OCI-LY1 (cell line): ENCODE data around the gene HOXC6.

Experiments used
- H2AFZ ChIP-seq: fragments of 200-600 bp; sonication (generic), shearing (Covaris generic); 2 replicates; pipeline ENCODE4 v1.6.0; 2014; ENCODE audit warnings: antibody characterized with exemption, mild to moderate bottlenecking, low read length
- H3F3A ChIP-seq: fragments of 200-600 bp; sonication (generic), shearing (Covaris generic); 2 replicates; pipeline ENCODE4 v1.6.0; 2014; ENCODE audit warnings: mild to moderate bottlenecking, antibody characterized with exemption, low read length, moderate library complexity; ENCODE audit not compliant: insufficient read depth
- H3K27ac ChIP-seq: fragments of 200-600 bp; sonication (generic); 2 replicates; pipeline ENCODE4 v1.5.1; 2014; ENCODE audit warnings: low read length, mixed run types, mild to moderate bottlenecking, low read depth; ENCODE audit not compliant: poor library complexity, severe bottlenecking
- H3K27me3 ChIP-seq: fragments of 200-600 bp; sonication (generic); 2 replicates; pipeline ENCODE4 v1.6.0; 2014; ENCODE audit warnings: antibody characterized with exemption, mild to moderate bottlenecking, low read length, moderate library complexity; ENCODE audit not compliant: insufficient read depth
- H3K36me3 ChIP-seq: fragments of 200-600 bp; sonication (generic); 2 replicates; pipeline ENCODE4 v1.6.1; 2014; ENCODE audit warnings: mild to moderate bottlenecking, antibody characterized with exemption, low read length, moderate library complexity, mixed read lengths; ENCODE audit not compliant: insufficient read depth
- H3K4me1 ChIP-seq: fragments of 200-600 bp; sonication (generic); 2 replicates; pipeline ENCODE4 v1.5.1; 2014; ENCODE audit warnings: mild to moderate bottlenecking, low read length, moderate library complexity; ENCODE audit not compliant: insufficient read depth, severe bottlenecking
- H3K4me2 ChIP-seq: fragments of 200-600 bp; sonication (generic), shearing (Covaris generic); 2 replicates; pipeline ENCODE4 v1.6.1; 2014; ENCODE audit warnings: low read length
- H3K4me3 ChIP-seq: fragments of 200-600 bp; sonication (generic); 2 replicates; pipeline ENCODE4 v1.5.1; 2014; ENCODE audit warnings: low read length, low read depth, mild to moderate bottlenecking, mixed read lengths; ENCODE audit not compliant: poor library complexity, severe bottlenecking
- H3K79me2 ChIP-seq: fragments of 200-600 bp; shearing (Covaris generic); 2 replicates; pipeline ENCODE4 v1.6.1; 2016; ENCODE audit warnings: mixed run types, low read length, mixed read lengths; ENCODE audit not compliant: insufficient read depth
- H3K9ac ChIP-seq: fragments of 200-600 bp; sonication (generic), shearing (Covaris generic); 2 replicates; pipeline ENCODE4 v1.6.1; 2014; ENCODE audit warnings: mild to moderate bottlenecking, low read length, mixed read lengths
- H3K9me2 ChIP-seq: fragments of 200-600 bp; sonication (generic), shearing (Covaris generic); 2 replicates; pipeline ENCODE4 v1.6.1; 2014; ENCODE audit warnings: low read depth, mild to moderate bottlenecking, low read length, mixed read lengths
- H3K9me3 ChIP-seq: fragments of 200-600 bp; shearing (Covaris generic); 2 replicates; pipeline ENCODE4 v1.6.1; 2014; ENCODE audit warnings: low read length, mixed read lengths
- H4K20me1 ChIP-seq: fragments of 200-600 bp; sonication (generic), shearing (Covaris generic); 2 replicates; pipeline ENCODE4 v1.6.0; 2016; ENCODE audit warnings: mild to moderate bottlenecking, low read length; ENCODE audit not compliant: insufficient read depth
- EZH2 ChIP-seq: fragments of 200-600 bp; sonication (generic), shearing (Covaris generic); IDR thresholded peaks from 2 replicates; pipeline ENCODE4 v1.8.0; 2017; ENCODE audit warnings: borderline replicate concordance, mixed run types, mild to moderate bottlenecking, antibody characterized with exemption, low read length, moderate library complexity, mixed read lengths
- TF ChIP-seq, protein P1 (sequence below): fragments of 200-600 bp; sonication (generic), shearing (Covaris generic); IDR thresholded peaks from 2 replicates; pipeline ENCODE4 v1.5.1; 2017; ENCODE audit warnings: mild to moderate bottlenecking, antibody characterized with exemption, low read length, moderate library complexity, mixed read lengths

Gene HOXC6

DNA sequence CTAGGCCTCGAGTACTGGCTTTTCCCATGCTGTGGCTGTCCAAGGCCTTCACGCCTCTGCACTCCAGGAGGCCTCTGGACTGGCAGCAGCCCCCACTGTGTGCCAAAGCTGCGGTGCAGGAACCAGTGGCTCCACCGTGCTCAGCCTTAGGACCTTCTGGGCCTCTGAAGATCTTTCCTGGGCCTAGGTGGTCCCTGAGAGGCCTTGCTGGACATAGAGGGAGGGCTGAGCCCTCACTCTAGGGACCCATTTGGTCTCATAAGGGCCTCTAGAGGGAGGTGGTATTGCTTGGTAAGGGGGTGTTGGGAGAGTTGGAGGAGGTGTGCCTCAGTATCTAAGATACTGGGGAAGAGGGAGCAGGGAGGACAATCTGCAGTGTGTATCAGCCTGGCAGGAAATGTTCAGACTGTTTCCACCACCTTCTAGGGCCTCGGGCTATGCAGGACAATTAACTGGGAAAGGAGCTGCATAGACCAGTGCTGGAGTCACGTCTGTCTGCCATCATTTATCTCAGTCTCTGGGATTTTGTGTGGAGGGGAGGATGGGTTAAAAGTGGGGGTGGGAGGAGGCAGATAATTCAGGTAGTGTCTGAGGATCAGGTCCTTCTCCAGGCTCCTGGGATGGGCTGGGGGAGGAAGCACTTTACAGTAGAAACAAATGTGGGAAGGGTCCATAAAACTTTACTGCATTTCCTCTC is 7.5 kb downstream of the HOXC6 start:
- no peaks in the 10 kb centered on the region for H3K9me2 ChIP-seq
- no peak overlapping the region for H3K4me3 ChIP-seq
- no peak overlapping the region for H3K9ac ChIP-seq
- no peak overlapping the region for H2AFZ ChIP-seq
- H3K9me3 ChIP-seq, result no peaks in the 10 kb centered on the region
- H3K36me3 ChIP-seq, result no peaks in the 10 kb centered on the region
- no peak overlapping the region for H3K4me2 ChIP-seq
- peaks cover 7% of the 10 kb centered on the region for H3K4me1 ChIP-seq
- H3K27me3 ChIP-seq, result peaks cover 3% of the 10 kb centered on the region; the same call in 1 of the 2 replicates
- no peaks in the 10 kb centered on the region for H3K79me2 ChIP-seq
- H3K27ac ChIP-seq, result no peak overlapping the region
- no peaks in the 10 kb centered on the region for H4K20me1 ChIP-seq
- no peaks in the 10 kb centered on the region for H3F3A ChIP-seq
- no peak for TF ChIP-seq EZH2
- TF ChIP-seq, protein P1, sequence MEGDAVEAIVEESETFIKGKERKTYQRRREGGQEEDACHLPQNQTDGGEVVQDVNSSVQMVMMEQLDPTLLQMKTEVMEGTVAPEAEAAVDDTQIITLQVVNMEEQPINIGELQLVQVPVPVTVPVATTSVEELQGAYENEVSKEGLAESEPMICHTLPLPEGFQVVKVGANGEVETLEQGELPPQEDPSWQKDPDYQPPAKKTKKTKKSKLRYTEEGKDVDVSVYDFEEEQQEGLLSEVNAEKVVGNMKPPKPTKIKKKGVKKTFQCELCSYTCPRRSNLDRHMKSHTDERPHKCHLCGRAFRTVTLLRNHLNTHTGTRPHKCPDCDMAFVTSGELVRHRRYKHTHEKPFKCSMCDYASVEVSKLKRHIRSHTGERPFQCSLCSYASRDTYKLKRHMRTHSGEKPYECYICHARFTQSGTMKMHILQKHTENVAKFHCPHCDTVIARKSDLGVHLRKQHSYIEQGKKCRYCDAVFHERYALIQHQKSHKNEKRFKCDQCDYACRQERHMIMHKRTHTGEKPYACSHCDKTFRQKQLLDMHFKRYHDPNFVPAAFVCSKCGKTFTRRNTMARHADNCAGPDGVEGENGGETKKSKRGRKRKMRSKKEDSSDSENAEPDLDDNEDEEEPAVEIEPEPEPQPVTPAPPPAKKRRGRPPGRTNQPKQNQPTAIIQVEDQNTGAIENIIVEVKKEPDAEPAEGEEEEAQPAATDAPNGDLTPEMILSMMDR, result no peak

DNA sequence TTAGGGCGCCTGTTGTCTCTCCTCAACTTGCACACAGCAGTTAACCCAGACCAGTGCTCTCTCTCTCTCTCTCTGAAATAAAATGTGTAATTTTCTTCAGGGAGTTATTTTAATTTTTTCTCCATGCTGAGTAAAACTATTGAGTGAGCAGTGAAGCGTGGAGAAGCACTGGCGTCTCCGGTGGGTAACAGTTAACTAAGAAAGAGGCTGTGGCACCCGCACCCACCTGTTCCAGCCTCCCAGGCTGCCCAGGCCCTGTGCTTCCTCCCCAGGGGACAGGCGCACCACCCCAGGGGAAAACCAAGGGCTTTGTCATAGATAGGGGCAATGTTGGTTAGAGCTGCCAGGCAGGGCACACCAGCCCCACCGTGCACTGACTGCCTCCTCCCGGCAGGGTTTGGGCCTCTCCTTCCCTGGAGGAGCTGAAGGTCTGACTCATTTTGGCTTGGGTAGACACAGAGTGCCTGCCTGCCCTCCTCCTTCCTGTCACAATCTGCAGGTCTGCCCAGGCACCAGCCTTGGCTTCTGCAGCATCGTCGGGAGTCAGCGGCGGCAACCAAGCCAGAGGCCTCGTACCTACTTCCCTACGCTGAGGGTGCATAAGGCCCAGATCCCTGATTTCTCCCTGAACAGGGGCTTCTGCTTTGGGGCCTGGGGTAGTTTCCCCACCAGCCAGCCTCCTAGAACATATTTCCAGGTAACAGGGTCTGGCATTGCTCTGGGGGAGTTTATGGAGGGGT is 8.6 kb downstream of the HOXC6 start:
- Histone ChIP-seq H3K9ac (no peak overlapping the region), H3K79me2 (no peaks in the 10 kb centered on the region), H3K27me3 (no peaks in the 10 kb centered on the region; the same call in 1 of the 2 replicates), H3K4me1 (peaks cover 7% of the 10 kb centered on the region), H3F3A (no peaks in the 10 kb centered on the region), H3K36me3 (no peaks in the 10 kb centered on the region), H3K4me2 (no peak overlapping the region), H2AFZ (no peak overlapping the region), H3K27ac (no peak overlapping the region), H4K20me1 (no peaks in the 10 kb centered on the region), H3K9me3 (no peaks in the 10 kb centered on the region), H3K9me2 (no peaks in the 10 kb centered on the region), H3K4me3 (no peak overlapping the region)
- TF ChIP-seq, protein P1, result no peak
- TF ChIP-seq EZH2, result no peak

- no peaks in the 10 kb centered on the region for H4K20me1 ChIP-seq
- H3K9me3 ChIP-seq, result no peaks in the 10 kb centered on the region
- H3K4me1 ChIP-seq, result peaks cover 7% of the 10 kb centered on the region
- H3K36me3 ChIP-seq, result no peaks in the 10 kb centered on the region
- H3K27me3 ChIP-seq, result no peaks in the 10 kb centered on the region; the same call in 1 of the 2 replicates
- no peak overlapping the region for H2AFZ ChIP-seq
- no peak for TF ChIP-seq EZH2
- TF ChIP-seq, protein P1, result no peak
- H3K9ac ChIP-seq, result no peak overlapping the region
- H3K27ac ChIP-seq, result no peak overlapping the region
- H3K4me2 ChIP-seq, result no peak overlapping the region
- no peak overlapping the region for H3K4me3 ChIP-seq
- H3K9me2 ChIP-seq, result no peaks in the 10 kb centered on the region
- H3F3A ChIP-seq, result no peaks in the 10 kb centered on the region
- H3K79me2 ChIP-seq, result no peaks in the 10 kb centered on the region
Observed at GRCh38 chr12:54037360-54038283, 9.4 kb downstream of the HOXC6 start.
